Peyer's patch (tissue), 4 donors: Measurements from ENCODE around the gene TLR10.

ENCODE experiments used
- CTCF ChIP-seq, 6 experiments: fragments of 450-650 bp in 4 of 6; fragments of 200-600 bp in 2 of 6; sonication (generic) in 1 of 6; IDR thresholded peaks; one replicate each; pipeline ENCODE4 v1.5.1; 2017 to 2019; ENCODE audit warnings: antibody characterized with exemption in 6 of 6, mild to moderate bottlenecking in 3 of 6, moderate library complexity in 1 of 6
- POLR2A ChIP-seq, 2 donors: fragments of 450-650 bp; IDR thresholded peaks; one replicate each; pipeline ENCODE4 v1.5.1; 2017; ENCODE audit warnings: antibody characterized with exemption in 2 of 2, mild to moderate bottlenecking in 2 of 2, moderate library complexity in 2 of 2

GRCh38 chr4:38752941-38753806 lies 29.6 kb downstream of the TLR10 start:
- TF ChIP-seq CTCF (IDR thresholded peaks at IDR 0.05) (no peak), POLR2A (IDR thresholded peaks at IDR 0.05) (no peak)
